ENCODE results near the gene PRKAR1B.

Gene PRKAR1B

DNA sequence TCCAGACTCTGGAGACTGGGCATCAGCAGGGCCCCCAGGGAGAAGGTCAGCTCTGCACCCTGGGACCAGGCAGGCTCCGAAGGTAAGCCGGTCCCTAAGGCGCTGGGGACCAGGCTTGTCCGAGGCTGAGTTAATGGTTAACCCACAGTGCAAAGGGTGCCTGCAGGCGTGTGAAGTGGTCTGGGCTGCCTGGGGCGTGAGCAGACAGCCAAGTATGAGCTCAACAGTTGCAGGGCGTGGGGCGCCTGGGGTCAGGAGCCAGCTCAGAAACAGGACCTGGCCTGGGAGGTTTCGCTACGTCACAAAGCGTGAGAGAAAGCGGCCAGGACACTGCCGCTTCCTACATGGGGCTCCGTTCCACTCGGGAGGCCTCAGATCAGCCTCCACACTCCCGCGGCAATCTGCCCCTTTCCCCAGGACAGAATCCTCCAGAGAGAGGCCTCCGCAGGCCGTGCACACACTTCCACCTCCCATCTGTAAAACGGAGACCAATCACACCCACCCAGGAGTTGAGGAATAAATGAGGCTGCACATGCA is 223.4 kb downstream of the PRKAR1B start:
- no peak for DNase-seq

GRCh38 chr7:502296-502695 is 224.8 kb downstream of the PRKAR1B start:
- DNase-seq, result no peak

GRCh38 chr7:501526-501925 is 225.6 kb downstream of the PRKAR1B start:
- DNase-seq, result no peak

DNA sequence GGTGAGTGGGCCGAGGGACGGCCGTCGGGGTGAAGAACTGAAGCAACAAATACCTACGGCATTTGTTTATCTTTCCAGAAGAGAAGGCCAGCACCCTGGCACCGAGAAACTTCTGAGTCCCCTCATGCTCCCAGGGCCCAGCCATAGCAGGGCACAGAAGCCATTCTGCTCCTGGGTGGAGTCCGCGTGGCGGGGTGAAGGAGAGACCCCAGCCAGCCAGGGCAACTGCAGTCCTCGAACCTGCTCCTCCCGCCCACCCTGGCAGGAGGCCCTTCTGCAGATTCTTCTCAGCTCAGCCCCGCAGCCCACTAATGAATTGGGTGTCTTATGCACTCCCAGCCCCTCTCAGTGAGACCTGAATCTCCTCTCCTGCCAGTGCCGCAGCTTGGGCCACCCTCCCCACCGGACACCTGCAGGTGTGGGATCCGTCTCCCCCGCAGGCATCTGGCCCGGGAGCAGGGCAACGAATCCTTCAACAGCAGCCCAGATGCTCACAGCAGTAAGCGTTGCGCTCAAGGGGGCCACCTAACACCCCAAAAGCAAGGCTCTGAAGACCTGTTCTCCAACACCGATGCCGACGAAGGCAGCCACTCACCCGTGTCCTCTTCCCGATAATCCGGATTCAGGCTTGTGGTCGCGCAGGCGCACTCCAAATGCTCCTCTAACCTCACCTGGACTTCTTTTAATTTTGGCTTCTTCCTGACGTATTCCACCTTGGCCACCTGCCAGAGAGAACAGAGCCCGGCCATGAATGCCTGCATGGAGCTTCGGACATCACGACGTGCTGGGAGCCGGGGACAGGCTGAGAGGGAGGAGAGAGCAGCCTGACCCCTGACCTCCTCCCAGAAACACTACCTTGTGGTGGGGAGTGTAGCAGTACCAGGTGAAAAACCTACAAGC is 226.3 kb downstream of the PRKAR1B start:
- no peak for DNase-seq

- DNase-seq, result no peak
These were observed 227.1 kb downstream of the PRKAR1B start for GRCh38 chr7:499853-500485.
